ENCODE results near the gene SYT1.

- TF ChIP-seq CTCF (conservative IDR thresholded peaks at IDR 0.05; ENCODE audit: low read depth, low read length) (no peak), EZH2 (IDR thresholded peaks at IDR 0.05; ENCODE audit: borderline replicate concordance, low read depth, low read length, poor library complexity, severe bottlenecking) (no peak)
These were observed 587.4 kb downstream of the SYT1 start for GRCh38 chr12:79451978-79452377.

All from A673 (cell line).